HG02642 (cell line): ENCODE data around the gene TUBB6.
A peak's percentile ranks its signal among the peaks of the same experiment; 100 is the strongest.

Experiments
- ATAC-seq: cut with Tn5 transposase; IDR thresholded peaks from one replicate; pipeline ENCODE4 v1.9.1; 2021; ENCODE audit warnings: mild to moderate bottlenecking; ENCODE audit not compliant: unreplicated experiment, poor library complexity

TUBB6 gene

GRCh38 chr18:12307701-12308385 is at the start of gene TUBB6:
TUBB6 (plus strand) TSS chr18:12308241; CDS start chr18:12308293, 52 bp downstream.
- ATAC-seq = peak; percentile 61

GRCh38 chr18:12258719-12259705 is 49.0 kb upstream of the TUBB6 start:
- ATAC-seq = no peak

GRCh38 chr18:12262748-12263147 is 45.3 kb upstream of the TUBB6 start:
- ATAC-seq = no peak

GRCh38 chr18:12264864-12265263 is 43.2 kb upstream of the TUBB6 start:
- no peak for ATAC-seq

GRCh38 chr18:12271376-12272235 is 36.4 kb upstream of the TUBB6 start:
- peak; percentile 96 for ATAC-seq

GRCh38 chr18:12274793-12275192 is 33.2 kb upstream of the TUBB6 start:
- no peak for ATAC-seq

GRCh38 chr18:12276736-12277554 is 31.1 kb upstream of the TUBB6 start:
- ATAC-seq = no peak

GRCh38 chr18:12278215-12278671 is 29.8 kb upstream of the TUBB6 start:
- ATAC-seq = no peak

GRCh38 chr18:12278741-12279682 is 29.0 kb upstream of the TUBB6 start:
- no peak for ATAC-seq

GRCh38 chr18:12279781-12280531 is 28.1 kb upstream of the TUBB6 start:
- no peak for ATAC-seq

- ATAC-seq = no peak
Observed at GRCh38 chr18:12281861-12282260, 26.2 kb upstream of the TUBB6 start.

GRCh38 chr18:12282442-12283039 is 25.5 kb upstream of the TUBB6 start:
- ATAC-seq = no peak

GRCh38 chr18:12283256-12283655 is 24.8 kb upstream of the TUBB6 start:
- no peak for ATAC-seq

GRCh38 chr18:12283666-12284065 is 24.4 kb upstream of the TUBB6 start:
- ATAC-seq = no peak

GRCh38 chr18:12287131-12287681 is 20.8 kb upstream of the TUBB6 start:
- no peak for ATAC-seq

- no peak for ATAC-seq
Observed at GRCh38 chr18:12287684-12288402, 20.2 kb upstream of the TUBB6 start.
